ENCODE data around the gene SLC38A2.

DNA sequence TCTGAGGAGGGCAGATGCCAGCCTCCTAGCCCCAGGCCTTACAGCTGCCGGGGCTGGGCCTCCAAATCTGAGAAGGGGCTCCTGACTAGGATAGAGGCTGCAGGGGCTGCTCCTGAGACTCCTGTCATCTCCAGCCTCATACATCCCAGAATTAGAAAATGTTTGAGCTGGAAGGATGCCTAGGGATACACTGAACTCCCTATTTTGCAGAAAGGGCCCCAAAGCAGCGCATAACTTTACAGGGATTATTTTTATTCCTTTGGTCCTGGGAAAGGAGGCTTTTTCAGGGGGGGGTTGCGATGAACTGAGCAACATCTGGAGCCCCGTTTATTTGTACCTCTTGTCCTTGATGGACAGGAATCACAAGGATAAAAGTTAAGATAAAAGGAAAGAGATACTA is 35.9 kb upstream of the SLC38A2 start:
- TF ChIP-seq CTCF (IDR thresholded peaks at IDR 0.05; ENCODE audit: borderline replicate concordance, extremely low read depth, low read length, poor library complexity, severe bottlenecking) (no peak), EZH2 (IDR thresholded peaks at IDR 0.05; ENCODE audit: borderline replicate concordance, low read depth, low read length, severe bottlenecking) (no peak)
